NB4 (cell line): ENCODE data around the gene F7.
"Not testable (repeated sequence)": the region's sequence is repeated elsewhere in the genome, so short reads cannot be mapped to it uniquely, and the experiment has no call there.

ENCODE experiments used
- POLR2A ChIP-seq: IDR thresholded peaks from 2 replicates; pipeline ENCODE4 v1.6.1; 2011; ENCODE audit warnings: mild to moderate bottlenecking; ENCODE audit not compliant: insufficient read length; ENCODE audit errors: extremely low read depth
- TF ChIP-seq, protein P1 (sequence below): IDR thresholded peaks from one replicate; pipeline ENCODE4 v1.5.1; 2012; ENCODE audit warnings: low read depth, low read length
- TF ChIP-seq, protein P2 (sequence below): IDR thresholded peaks from 2 replicates; pipeline ENCODE4 v1.6.1; 2011; ENCODE audit warnings: low read depth, low read length

DNA sequence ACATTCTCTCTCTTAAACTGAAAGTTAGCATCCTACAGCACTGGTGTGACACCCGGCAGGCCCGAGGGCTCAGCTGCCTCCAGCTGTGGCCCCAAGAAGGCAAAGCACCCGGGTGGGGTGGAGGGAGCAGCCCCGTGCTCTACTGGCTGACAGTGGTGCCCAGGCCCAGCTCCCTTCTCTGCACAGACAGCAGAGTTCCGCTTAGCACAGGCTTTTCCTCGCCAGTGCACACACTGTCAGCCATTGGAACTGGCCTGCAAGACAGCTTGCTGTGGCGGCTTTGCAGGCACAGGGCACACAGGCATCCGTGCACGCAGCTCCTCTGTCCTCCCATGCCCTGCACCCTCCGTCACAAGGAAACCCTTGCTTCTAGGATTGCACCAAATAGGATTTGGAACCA is 3.3 kb upstream of the F7 start:
- TF ChIP-seq, protein P1, sequence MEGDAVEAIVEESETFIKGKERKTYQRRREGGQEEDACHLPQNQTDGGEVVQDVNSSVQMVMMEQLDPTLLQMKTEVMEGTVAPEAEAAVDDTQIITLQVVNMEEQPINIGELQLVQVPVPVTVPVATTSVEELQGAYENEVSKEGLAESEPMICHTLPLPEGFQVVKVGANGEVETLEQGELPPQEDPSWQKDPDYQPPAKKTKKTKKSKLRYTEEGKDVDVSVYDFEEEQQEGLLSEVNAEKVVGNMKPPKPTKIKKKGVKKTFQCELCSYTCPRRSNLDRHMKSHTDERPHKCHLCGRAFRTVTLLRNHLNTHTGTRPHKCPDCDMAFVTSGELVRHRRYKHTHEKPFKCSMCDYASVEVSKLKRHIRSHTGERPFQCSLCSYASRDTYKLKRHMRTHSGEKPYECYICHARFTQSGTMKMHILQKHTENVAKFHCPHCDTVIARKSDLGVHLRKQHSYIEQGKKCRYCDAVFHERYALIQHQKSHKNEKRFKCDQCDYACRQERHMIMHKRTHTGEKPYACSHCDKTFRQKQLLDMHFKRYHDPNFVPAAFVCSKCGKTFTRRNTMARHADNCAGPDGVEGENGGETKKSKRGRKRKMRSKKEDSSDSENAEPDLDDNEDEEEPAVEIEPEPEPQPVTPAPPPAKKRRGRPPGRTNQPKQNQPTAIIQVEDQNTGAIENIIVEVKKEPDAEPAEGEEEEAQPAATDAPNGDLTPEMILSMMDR, result not testable (repeated sequence)
- TF ChIP-seq, protein P2, sequence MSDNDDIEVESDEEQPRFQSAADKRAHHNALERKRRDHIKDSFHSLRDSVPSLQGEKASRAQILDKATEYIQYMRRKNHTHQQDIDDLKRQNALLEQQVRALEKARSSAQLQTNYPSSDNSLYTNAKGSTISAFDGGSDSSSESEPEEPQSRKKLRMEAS, result not testable (repeated sequence)
- TF ChIP-seq POLR2A, result not testable (repeated sequence)
